Measurements from ENCODE around the gene CFAP410.

Gene CFAP410

DNA sequence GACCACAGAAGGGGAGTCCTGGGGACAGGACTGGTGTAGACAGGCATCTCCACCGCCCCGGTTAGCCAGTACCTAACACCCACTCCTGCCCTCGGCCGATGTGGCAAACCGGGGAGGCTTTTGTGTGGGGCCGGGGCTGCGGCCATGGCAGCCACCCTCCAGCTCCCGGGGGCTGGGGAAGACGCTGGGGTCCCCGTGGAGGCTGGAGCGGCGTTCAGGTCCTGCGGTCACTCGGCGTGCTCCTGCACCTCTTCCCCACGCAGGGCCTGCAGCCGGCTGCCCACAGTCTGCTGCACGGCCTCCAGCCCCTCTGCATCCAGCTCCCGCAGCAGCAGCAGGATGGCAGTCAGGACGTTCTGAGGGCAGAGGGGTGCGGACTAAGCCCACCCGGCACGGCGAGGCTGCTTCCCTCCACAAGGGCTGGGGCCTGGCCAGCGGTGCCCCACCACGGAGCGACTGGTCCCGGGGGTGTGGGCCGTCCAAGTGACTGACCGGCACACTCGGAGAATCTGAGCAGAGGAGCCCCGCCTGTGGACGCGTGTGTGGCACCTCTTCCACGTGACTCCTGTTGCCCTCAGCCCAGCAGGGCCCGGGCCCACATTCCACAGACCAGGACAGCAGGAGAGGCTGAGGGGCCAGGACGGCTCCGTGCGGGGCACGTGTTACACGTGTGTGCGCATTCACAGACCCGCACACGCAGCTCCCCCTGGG is 9.1 kb downstream of the CFAP410 start:
- FAIRE-seq, result no peak

DNA sequence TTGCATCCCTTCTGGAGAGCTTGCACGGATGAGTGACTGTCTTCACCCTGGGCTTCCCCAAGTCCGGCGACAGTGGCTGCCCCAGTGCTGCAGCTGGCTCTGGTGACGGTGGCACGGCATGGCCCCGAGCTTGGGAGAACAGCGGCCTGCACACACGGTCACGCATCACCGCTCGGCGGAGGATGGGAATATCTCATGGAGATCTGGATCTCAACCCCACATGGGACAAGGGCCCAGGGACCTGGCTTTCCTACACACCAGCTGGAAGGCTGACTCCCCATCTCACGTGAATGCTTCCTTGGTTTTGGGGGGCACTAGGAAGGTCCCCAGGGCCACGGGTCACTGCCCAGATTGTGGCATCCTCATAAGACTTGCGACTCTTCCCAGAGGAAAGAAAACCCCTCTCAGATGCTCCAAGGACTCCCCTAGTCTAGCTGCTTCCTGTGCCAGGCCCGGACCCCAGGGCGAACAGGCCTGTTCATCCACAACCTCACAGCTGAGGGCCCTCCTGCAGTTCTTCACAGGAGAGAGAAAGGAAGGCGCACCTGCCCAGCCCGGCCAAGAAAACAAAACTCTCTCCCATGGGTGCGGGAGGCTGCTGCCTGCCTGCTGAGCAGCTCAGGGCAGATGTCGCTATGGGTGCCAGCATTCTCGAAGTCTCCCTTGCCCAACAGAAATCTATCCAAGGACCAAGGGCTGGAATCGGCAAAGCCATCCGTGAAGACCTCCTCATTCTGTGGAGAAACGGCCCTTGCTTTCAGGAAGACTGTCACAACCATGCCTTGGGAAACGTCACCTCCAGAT is 9.9 kb downstream of the CFAP410 start:
- FAIRE-seq, result no peak

DNA sequence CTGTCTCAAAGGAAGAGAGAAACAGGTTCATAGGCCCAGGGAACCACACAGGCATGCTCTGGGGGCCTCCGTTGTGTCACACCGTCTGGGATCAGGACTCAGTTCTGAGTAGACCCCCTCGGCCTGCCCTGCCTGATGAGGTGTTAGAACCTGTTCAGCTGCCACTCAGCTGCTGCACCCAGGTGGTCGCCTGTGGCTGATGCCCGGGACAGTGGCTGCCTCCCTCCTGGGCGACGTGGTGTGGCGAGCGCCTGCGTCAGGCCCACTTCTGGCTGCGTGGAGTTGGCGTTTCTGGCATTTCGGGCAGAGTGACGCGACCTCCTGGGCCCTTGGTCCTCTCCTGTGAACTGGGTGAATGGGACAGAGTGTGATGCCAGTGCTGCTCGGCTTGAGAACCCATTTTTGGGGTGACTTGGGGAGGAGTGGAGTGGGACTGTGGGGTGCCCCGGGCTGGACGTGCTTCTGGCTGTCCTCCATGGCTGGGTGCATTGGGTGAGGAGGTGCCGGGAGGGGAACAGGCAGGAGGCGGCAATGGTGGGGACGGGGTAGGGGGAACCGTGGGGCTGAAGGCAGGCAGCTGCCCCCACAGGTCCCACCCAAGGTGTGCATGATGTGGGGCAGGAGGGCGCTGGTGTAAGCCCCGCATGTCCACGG is 10.8 kb downstream of the CFAP410 start:
- no peak for FAIRE-seq

DNA sequence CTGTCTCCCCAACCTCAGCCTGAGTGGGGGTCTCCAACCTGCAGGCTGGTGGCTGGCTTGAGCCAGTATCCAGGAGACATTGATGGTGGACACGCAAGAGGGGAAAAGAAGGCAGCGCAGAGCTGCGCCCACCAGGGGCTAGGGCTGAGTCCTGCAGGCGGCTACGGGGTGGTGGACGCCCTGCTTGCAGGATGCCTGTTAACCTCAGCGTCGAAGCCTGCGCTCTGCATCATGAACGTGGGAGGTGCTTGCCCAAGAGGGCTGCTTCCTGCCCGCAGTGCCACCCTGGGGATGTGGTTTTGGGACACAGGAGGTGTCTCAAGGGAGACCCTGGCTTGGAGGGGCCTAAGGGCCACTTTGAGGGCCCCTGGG is 11.6 kb downstream of the CFAP410 start:
- FAIRE-seq, result no peak

DNA sequence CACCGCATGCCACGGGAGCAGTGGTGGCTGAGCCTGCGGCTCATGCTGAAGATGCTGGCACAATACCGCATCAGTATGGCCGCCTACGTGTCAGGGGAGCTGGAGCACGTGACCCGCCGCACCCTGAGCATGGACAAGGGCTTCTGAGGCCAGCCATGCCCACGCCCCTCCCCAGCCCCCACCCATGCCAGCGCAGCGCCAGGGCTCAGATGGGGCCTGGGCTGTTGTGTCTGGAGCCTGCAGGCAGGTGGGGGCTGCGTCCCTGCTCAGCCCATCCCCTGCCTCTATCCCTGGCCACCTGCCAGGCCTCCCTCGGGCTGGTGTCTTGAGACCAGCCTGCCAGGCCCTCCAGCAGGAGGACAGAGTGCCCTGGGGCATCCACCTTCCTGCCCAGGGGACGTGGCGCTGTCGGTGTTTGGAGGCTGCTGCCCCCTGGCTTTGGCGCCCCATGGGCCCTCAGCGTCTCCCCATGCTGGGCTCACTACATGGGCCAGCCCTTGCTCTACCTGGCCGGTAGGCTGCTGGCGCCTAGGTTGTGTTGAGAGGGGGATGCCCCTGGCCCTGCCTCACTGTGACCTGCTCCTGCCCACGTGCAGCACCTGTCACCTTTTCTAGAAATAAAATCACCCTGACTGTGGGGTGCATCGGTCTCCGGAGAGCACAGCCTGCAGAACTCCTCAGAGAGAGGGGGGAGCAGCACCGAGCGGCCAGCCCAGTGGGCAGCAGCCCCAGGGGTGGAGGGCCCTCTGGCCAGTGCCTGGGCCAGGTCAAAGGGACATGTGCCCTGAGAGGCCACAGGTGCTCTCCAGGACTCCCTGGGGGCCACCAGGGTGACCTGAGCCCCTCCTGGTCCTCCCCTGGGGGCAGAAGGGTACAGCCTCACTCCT is 12.2 kb downstream of the CFAP410 start:
- no peak for FAIRE-seq

DNA sequence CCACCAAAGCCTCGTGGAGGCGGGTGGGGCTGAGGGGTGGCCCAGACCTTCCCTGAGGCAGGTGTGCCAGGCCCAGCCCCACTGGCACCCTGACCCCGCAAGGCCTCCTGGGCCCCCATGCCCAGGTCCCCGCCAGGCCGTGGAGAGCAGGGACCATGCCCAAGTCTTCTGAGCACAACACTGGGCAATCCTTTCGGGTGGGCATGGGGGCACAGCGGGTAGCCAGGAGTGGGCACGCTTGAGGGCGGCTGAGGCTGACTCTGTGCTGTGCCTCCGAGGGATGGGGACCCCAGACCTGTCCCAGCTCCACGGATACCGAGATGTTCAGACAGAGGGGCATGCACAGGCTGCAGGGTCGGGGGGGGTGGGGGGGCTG is 12.9 kb downstream of the CFAP410 start:
- no peak for FAIRE-seq

DNA sequence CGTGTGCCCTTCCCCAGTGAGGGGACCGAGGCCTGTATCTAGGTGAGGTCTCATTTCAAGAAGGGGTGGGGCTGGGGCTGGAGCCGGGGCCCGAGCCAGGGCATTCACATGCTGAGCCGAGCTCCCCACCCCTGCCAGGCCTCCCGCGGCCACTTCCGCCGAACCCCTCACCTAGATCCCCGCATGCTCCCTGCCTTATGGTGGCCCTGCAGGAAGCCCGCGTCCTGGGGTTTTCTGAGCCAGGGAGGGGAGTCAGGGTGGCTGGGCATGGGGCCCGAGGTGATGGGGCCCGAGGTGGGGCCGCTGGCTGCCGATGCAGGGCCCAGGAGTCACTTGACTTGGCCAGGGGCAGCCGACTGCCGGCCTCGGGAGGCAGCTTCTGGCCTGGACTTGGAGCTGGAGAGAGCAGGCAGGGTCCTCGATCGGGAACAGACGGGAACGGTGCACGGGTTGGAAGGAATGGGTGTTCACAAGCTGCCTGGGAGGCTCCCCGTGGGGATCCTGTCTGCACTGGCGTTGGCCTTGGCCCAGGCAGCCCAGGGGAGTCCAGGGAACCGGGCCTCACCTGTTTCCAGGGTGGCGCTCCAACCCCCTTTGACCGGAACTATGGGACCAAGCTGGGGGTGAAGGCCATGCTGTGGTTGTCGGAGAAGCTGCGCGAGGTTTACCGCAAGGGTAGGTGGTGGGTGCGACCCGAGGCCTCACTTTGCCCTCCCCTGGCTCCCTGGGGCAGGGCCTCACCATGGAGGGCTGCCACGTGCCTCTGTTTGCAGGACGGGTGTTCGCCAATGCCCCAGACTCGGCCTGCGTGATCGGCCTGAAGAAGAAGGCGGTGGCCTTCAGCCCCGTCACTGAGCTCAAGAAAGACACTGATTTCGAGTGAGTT is 13.6 kb downstream of the CFAP410 start:
- FAIRE-seq, result no peak

DNA sequence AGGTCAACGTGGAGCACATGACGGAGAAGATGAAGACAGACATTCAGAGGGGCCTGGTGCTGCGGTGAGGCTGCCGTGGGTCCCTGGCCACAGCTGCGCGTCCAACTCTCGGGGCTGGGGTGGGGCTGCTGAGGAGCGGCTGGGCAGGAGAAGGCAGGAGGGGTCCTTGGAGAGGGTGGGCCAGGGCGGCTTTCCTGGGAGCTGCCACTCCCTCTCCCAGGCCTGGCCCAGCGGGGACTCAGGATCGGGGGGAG is 14.4 kb downstream of the CFAP410 start:
- FAIRE-seq, result no peak

- no peak for FAIRE-seq
These were observed 14.9 kb downstream of the CFAP410 start for GRCh38 chr21:44324106-44324853.

DNA sequence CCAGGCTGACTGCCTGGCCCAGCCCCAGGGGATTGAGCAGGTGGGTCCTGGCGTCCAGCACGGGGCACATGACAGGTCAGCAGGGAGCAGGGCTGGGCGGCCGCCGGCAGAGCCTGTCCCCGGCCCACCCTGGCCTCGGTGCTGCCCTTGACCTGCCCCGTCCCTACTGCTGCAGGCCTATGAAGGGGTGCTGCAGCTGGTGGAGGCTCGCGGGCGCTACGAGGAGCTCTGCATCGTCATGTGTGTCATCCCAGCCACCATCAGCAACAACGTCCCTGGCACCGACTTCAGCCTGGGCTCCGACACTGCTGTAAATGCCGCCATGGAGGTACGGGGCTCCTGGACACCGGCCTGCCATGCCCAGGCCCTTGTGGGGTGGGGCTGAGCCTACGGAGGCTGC is 15.6 kb downstream of the CFAP410 start:
- FAIRE-seq, result no peak

- no peak for FAIRE-seq
These were observed 16.4 kb downstream of the CFAP410 start for GRCh38 chr21:44322621-44323325.

DNA sequence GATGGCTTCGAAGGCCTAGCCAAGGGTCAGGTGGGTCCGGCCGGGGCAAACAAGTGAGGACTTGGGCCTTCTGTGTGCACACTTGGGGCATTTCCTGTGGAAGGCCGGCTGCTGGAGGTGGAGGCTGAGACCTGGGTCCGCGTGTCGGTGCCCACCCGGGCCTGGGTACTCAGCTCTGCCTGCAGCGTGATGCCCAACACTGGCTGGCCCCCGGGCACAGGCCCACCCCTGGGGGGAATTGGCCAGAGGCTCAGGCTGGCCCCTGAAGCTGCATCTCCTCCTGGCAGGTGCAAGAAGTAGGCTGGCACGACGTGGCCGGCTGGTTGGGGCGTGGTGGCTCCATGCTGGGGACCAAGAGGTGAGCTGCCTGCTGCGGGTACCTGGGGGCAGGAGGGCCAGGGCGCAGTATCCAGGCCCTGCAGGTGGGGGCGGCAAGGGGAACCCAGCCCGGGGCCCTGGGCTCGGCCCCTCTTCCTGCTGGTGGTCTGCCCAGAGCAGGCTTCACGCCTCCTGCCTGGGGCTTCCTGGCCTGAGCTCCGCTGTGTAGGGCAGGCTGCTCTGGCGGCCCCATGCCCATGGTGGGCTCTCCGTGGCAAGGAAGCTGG is 17.2 kb downstream of the CFAP410 start:
- FAIRE-seq, result no peak

DNA sequence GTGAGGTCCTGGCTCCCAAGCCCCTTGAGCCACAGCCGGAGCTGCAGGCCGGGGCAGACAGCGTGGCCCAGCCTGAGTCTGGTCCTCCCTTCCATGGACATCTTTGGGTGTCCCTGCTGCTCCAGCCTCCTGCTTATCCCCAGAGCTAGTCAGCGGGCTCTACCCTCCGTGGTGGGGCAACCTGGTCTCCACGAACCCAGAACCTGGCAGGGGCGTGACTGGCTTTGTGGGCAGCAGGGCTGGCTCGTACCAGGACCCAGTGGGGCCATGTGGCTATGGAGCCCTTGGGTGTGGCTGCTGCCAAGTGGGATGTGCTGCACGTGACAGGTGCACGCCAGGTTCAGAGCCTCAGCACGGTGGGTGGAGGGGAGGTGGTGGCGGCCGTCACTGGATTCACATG is 18.3 kb downstream of the CFAP410 start:
- FAIRE-seq, result no peak

- FAIRE-seq, result no peak
These were observed 19.7 kb downstream of the CFAP410 start for GRCh38 chr21:44319407-44320065.

GRCh38 chr21:44318489-44319285 is 20.5 kb downstream of the CFAP410 start:
- FAIRE-seq, result no peak

GRCh38 chr21:44317871-44318270 is 21.3 kb downstream of the CFAP410 start:
- FAIRE-seq, result no peak

GRCh38 chr21:44317241-44317782 is 21.9 kb downstream of the CFAP410 start:
- FAIRE-seq, result no peak

DNA sequence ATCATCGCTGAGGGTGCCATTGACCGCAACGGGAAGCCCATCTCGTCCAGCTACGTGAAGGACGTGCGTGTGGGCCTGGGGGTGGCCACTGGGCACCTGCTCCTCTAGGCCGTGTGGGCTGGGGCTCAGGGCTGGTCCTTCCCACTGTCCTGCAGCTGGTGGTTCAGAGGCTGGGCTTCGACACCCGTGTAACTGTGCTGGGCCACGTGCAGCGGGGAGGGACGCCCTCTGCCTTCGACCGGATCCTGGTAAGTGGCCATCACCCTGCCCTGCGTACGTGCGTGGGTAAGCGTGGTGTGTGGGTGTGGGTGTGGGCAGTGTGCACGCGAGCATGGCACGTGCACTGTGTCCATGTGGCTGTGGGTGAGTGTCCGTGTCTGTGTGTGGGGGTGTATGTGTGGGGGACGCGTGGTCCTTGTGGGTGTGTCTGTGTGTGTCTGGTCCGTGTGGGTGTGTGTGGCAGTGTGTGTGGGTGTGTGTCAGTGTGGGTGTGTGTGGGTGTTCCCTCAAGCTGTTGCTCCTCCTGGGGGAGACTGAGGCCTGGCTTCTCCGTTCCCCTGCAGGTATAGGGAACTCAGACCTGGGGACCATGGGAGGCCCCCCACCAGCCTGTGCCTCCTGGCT is 22.8 kb downstream of the CFAP410 start:
- FAIRE-seq, result no peak

Measured in TTC549 (cell line).